Fibroblast of lung (primary cell): ENCODE data around the gene BROX. TPM values are rescaled to one million over a fixed set of nuclear protein-coding genes. Genes with fewer than 3 reads are reported as not detected.
A peak's percentile ranks its signal among the peaks of the same experiment; 100 is the strongest.

ENCODE experiments used
- DNase-seq, 2 donors: peaks; one replicate each; pipeline versions ENCODE4 v3.0.0 to v3.0.0-alpha.2; 2010; ENCODE audit warnings: low read depth in 2 of 2
- H2AFZ ChIP-seq: 2 replicates; pipeline ENCODE4 v1.5.1; 2012; ENCODE audit warnings: low read length, control low read depth, inconsistent platforms
- H3K27ac ChIP-seq: 2 replicates; pipeline ENCODE4 v1.5.1; 2011; ENCODE audit warnings: low read length, control low read depth; ENCODE audit not compliant: insufficient read depth
- H3K27me3 ChIP-seq: 2 replicates; pipeline ENCODE4 v1.5.1; 2011; ENCODE audit warnings: mild to moderate bottlenecking, low read length; ENCODE audit not compliant: control insufficient read depth, insufficient read depth
- H3K36me3 ChIP-seq: 2 replicates; pipeline ENCODE4 v1.5.1; 2011; ENCODE audit warnings: low read length; ENCODE audit not compliant: control insufficient read depth, insufficient read depth
- H3K4me1 ChIP-seq: 2 replicates; pipeline ENCODE4 v1.5.1; 2011; ENCODE audit warnings: low read length; ENCODE audit not compliant: control insufficient read depth, insufficient read depth; ENCODE audit errors: extremely low read depth
- H3K4me2 ChIP-seq: 2 replicates; pipeline ENCODE4 v1.5.1; 2011; ENCODE audit warnings: low read length, control low read depth; ENCODE audit not compliant: insufficient read depth; ENCODE audit errors: extremely low read depth
- H3K4me3 ChIP-seq, 4 experiments: fragments of 200-600 bp in 1 of 4; sonication (generic) in 1 of 4; replicated peaks in 1 of 4; 2 replicates each; pipeline ENCODE4 v1.5.1; 2011 to 2016; ENCODE audit warnings: low read length in 4 of 4, low read depth in 3 of 4, mild to moderate bottlenecking in 3 of 4, control low read depth in 2 of 4, inconsistent platforms in 1 of 4, mixed read lengths in 1 of 4; ENCODE audit not compliant: insufficient read depth in 1 of 4; ENCODE audit errors: control extremely low read depth in 1 of 4
- H3K79me2 ChIP-seq: 2 replicates; pipeline ENCODE4 v1.5.1; 2012; ENCODE audit warnings: mild to moderate bottlenecking, low read length, inconsistent platforms; ENCODE audit not compliant: control insufficient read depth, insufficient read depth
- H3K9ac ChIP-seq: 2 replicates; pipeline ENCODE4 v1.5.1; 2011; ENCODE audit warnings: mild to moderate bottlenecking, low read length, control low read depth; ENCODE audit not compliant: insufficient read depth
- H3K9me3 ChIP-seq: 2 replicates; pipeline ENCODE4 v1.5.1; 2012; ENCODE audit warnings: low read depth, low read length; ENCODE audit not compliant: control insufficient read depth, insufficient read depth
- H4K20me1 ChIP-seq: 2 replicates; pipeline ENCODE4 v1.5.1; 2011; ENCODE audit warnings: low read length; ENCODE audit not compliant: control insufficient read depth, insufficient read depth; ENCODE audit errors: extremely low read depth
- EZH2 ChIP-seq: IDR thresholded peaks from 2 replicates; pipeline ENCODE4 v1.5.1; 2012; ENCODE audit warnings: low read length, control low read depth, mild to moderate bottlenecking; ENCODE audit errors: missing control alignments
- polyA plus RNA-seq, 2 donors: library from polyadenylated mRNA; depleted of rRNA in 1 of 2; stranded (reverse) in 1 of 2; unstranded in 1 of 2; fragments of >200 nt; gene quantifications; 2 replicates each; pipeline ENCODE4 v1.2.1, GENCODE V29; 2011 to 2012; ENCODE audit warnings: missing spikeins in 1 of 2
- total RNA-seq: library from RNA; depleted of rRNA; stranded (reverse); fragments of >200 nt; gene quantifications from 2 replicates; pipeline ENCODE4 v1.2.1, GENCODE V29; 2014
- TF ChIP-seq, protein P1 (sequence below), 2 donors: IDR thresholded peaks in 1 of 2; conservative IDR thresholded peaks in 1 of 2; 1 replicate in 1 of 2; 2 replicates in 1 of 2; pipeline ENCODE4 v1.5.1; 2011 to 2012; ENCODE audit warnings: low read length in 2 of 2, control low read depth in 1 of 2, inconsistent platforms in 1 of 2, low read depth in 1 of 2, mild to moderate bottlenecking in 1 of 2

Gene BROX
- total and polyA plus RNA-seq, 2 donors (not counting 1 experiment from before 2014, with no cell fraction given): 11.3 to 60.6 TPM

GRCh38 chr1:222777463-222777862 lies 65.1 kb downstream of the BROX start:
- peak; percentile 22 to 82 for DNase-seq

DNA sequence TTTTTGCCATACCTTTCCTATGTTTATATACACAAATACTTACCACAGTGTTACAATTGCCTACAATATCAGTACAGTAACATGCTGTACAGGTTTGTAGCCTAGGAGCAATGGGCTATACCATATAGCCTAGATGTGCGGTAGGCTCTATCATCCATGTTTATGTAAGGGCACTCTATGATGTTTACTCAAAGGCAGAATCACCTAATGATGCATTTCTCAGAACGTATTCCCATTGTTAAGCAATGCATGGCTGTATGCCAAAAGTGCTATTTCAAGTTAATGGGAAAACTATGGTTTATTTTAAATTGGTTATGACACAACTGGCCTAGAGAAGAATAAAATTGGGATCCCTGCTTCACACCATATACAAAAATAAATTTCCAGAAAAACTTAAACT lies 65.6 kb downstream of the BROX start:
- no peaks in the 10 kb centered on the region for H3K79me2 ChIP-seq
- no peaks in the 10 kb centered on the region for H3K4me1 ChIP-seq
- H4K20me1 ChIP-seq: no peaks in the 10 kb centered on the region
- H3K4me3 ChIP-seq: no peak overlapping the region
- no peak overlapping the region for H2AFZ ChIP-seq
- no peak overlapping the region for H3K4me2 ChIP-seq
- H3K9ac ChIP-seq: no peak overlapping the region
- TF ChIP-seq EZH2: no peak
- TF ChIP-seq, protein P1, sequence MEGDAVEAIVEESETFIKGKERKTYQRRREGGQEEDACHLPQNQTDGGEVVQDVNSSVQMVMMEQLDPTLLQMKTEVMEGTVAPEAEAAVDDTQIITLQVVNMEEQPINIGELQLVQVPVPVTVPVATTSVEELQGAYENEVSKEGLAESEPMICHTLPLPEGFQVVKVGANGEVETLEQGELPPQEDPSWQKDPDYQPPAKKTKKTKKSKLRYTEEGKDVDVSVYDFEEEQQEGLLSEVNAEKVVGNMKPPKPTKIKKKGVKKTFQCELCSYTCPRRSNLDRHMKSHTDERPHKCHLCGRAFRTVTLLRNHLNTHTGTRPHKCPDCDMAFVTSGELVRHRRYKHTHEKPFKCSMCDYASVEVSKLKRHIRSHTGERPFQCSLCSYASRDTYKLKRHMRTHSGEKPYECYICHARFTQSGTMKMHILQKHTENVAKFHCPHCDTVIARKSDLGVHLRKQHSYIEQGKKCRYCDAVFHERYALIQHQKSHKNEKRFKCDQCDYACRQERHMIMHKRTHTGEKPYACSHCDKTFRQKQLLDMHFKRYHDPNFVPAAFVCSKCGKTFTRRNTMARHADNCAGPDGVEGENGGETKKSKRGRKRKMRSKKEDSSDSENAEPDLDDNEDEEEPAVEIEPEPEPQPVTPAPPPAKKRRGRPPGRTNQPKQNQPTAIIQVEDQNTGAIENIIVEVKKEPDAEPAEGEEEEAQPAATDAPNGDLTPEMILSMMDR (conservative IDR thresholded peaks at IDR 0.05 in 1 of 2, IDR thresholded peaks at IDR 0.05 in 1 of 2; ENCODE audit: low read depth in 1 of 2, low read length in 2 of 2): no peak
- H3K36me3 ChIP-seq: no peaks in the 10 kb centered on the region
- H3K9me3 ChIP-seq: no peaks in the 10 kb centered on the region
- DNase-seq: peak in 1 of 2 donors; percentile 82
- no peaks in the 10 kb centered on the region for H3K27me3 ChIP-seq
- no peak overlapping the region for H3K27ac ChIP-seq

More at GRCh38 chr1:222777463-222777862, 65.1 kb downstream of the BROX start:
- Histone ChIP-seq H3K27ac (no peak overlapping the region), H3K79me2 (no peaks in the 10 kb centered on the region), H3K4me1 (no peaks in the 10 kb centered on the region), H3K4me2 (no peak overlapping the region), H3K36me3 (no peaks in the 10 kb centered on the region), H3K27me3 (no peaks in the 10 kb centered on the region), H3K4me3 (no peak overlapping the region), H3K9me3 (no peaks in the 10 kb centered on the region), H4K20me1 (no peaks in the 10 kb centered on the region), H2AFZ (no peak overlapping the region), H3K9ac (no peak overlapping the region)
- TF ChIP-seq, protein P1 (conservative IDR thresholded peaks at IDR 0.05 in 1 of 2, IDR thresholded peaks at IDR 0.05 in 1 of 2; ENCODE audit: low read depth in 1 of 2, low read length in 2 of 2): no peak
- TF ChIP-seq EZH2: no peak

DNA sequence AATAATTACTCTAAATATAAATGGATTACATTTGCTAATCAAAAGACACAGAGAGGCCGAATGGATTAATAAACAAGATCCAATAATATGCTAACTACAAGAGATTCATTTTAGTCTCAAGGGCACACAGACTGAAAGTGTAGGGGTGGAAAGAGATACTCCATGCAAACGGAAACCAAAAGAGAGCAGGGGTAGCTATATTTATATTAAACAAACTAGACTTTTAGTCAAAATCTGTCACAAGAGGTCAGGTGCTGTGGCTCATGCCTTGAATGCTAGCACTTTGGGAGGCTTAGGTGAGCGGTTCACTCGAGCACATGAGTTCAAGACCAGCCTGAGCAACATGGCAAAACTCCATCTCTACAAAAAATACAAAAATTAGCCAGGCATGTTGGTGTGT lies 68.9 kb downstream of the BROX start:
- Histone ChIP-seq H3K4me1 (no peaks in the 10 kb centered on the region), H3K27me3 (no peaks in the 10 kb centered on the region), H3K27ac (no peak overlapping the region), H3K79me2 (no peaks in the 10 kb centered on the region), H3K36me3 (no peaks in the 10 kb centered on the region), H2AFZ (no peak overlapping the region), H3K4me3 (no peak overlapping the region), H4K20me1 (no peaks in the 10 kb centered on the region), H3K9ac (no peak overlapping the region), H3K9me3 (no peaks in the 10 kb centered on the region), H3K4me2 (no peak overlapping the region)
- no peak for DNase-seq
- TF ChIP-seq EZH2: no peak
- TF ChIP-seq, protein P1 (conservative IDR thresholded peaks at IDR 0.05 in 1 of 2, IDR thresholded peaks at IDR 0.05 in 1 of 2; ENCODE audit: low read depth in 1 of 2, low read length in 2 of 2): no peak
